Hepatocyte (in vitro differentiated cells): Measurements from ENCODE around the gene LIMA1. TPM values are rescaled to one million over a fixed set of nuclear protein-coding genes. Genes with fewer than 3 reads are reported as not detected.
"Not testable (repeated sequence)": the region's sequence is repeated elsewhere in the genome, so short reads cannot be mapped to it uniquely, and the experiment has no call there.

ENCODE experiments used
- DNase-seq: peaks from one replicate; pipeline ENCODE4 v3.0.0-alpha.2; 2016; ENCODE audit warnings: low spot score
- H2AFZ ChIP-seq: fragments of 200-600 bp; sonication (generic); 2 replicates; pipeline ENCODE4 v1.6.0; 2016; ENCODE audit warnings: antibody characterized with exemption, mild to moderate bottlenecking
- H3K27ac ChIP-seq: fragments of 200-600 bp; sonication (generic); 2 replicates; pipeline ENCODE4 v1.5.1; 2016; ENCODE audit warnings: mild to moderate bottlenecking
- H3K27me3 ChIP-seq: fragments of 200-600 bp; sonication (generic); 2 replicates; pipeline ENCODE4 v1.6.1; 2016
- H3K36me3 ChIP-seq: fragments of 200-600 bp; sonication (generic); replicated peaks from 2 replicates; pipeline ENCODE4 v1.5.1; 2016; ENCODE audit warnings: low read depth; ENCODE audit not compliant: insufficient read depth
- H3K4me1 ChIP-seq: fragments of 200-600 bp; sonication (generic); 2 replicates; pipeline ENCODE4 v1.5.1; 2016; ENCODE audit warnings: mild to moderate bottlenecking, moderate library complexity; ENCODE audit not compliant: insufficient read depth
- H3K4me2 ChIP-seq: fragments of 200-600 bp; sonication (generic); 2 replicates; pipeline ENCODE4 v1.6.0; 2016
- H3K4me3 ChIP-seq: fragments of 200-600 bp; sonication (generic); 2 replicates; pipeline ENCODE4 v1.5.1; 2016; ENCODE audit warnings: mild to moderate bottlenecking
- H3K79me2 ChIP-seq: fragments of 200-600 bp; sonication (generic); 2 replicates; pipeline ENCODE4 v1.6.0; 2017; ENCODE audit warnings: mild to moderate bottlenecking
- H3K9me2 ChIP-seq: fragments of 200-600 bp; sonication (generic); replicated peaks from 2 replicates; pipeline ENCODE4 v1.6.0; 2017; ENCODE audit warnings: mild to moderate bottlenecking; ENCODE audit not compliant: insufficient read depth
- H3K9me3 ChIP-seq: fragments of 200-600 bp; sonication (generic); 2 replicates; pipeline ENCODE4 v1.5.1; 2016; ENCODE audit warnings: low read depth, mild to moderate bottlenecking
- H4K20me1 ChIP-seq: fragments of 200-600 bp; sonication (generic); 2 replicates; pipeline ENCODE4 v1.6.0; 2016; ENCODE audit warnings: mild to moderate bottlenecking; ENCODE audit not compliant: insufficient read depth, poor library complexity, severe bottlenecking
- CTCF ChIP-seq: fragments of 200-600 bp; sonication (generic); IDR thresholded peaks from 2 replicates; pipeline ENCODE4 v1.5.1; 2016; ENCODE audit warnings: antibody characterized with exemption, mild to moderate bottlenecking; ENCODE audit not compliant: poor library complexity
- EZH2 ChIP-seq: fragments of 200-600 bp; sonication (generic); IDR thresholded peaks from 2 replicates; pipeline ENCODE4 v1.6.1; 2016; ENCODE audit warnings: antibody characterized with exemption, mild to moderate bottlenecking, borderline replicate concordance
- EZH2phosphoT487 ChIP-seq: fragments of 200-600 bp; sonication (generic); IDR thresholded peaks from one replicate; pipeline ENCODE4 v1.6.1; 2018; ENCODE audit warnings: antibody characterized with exemption, mild to moderate bottlenecking, low read depth, moderate library complexity; ENCODE audit not compliant: unreplicated experiment, severe bottlenecking
- WGBS: methylation state at CpG from one replicate; pipeline ENCODE4 v1.1.6; 2016; ENCODE audit warnings: low lambda C conversion rate; ENCODE audit errors: missing lambda C conversion rate; 5-methylcytosine and 5-hydroxymethylcytosine counted together
- polyA plus RNA-seq: library from polyadenylated mRNA; unstranded; fragments of >200 nt; fragmentation: Nextera tagmentation; extraction: Ambion mirVana; gene quantifications from 2 replicates; pipeline ENCODE4 v1.2.1, GENCODE V29; 2016
- total RNA-seq: library from RNA; depleted of rRNA; stranded (reverse); fragments of >200 nt; gene quantifications from 2 replicates; pipeline ENCODE4 v1.2.3, GENCODE V29; 2014

Gene LIMA1
- total and polyA plus RNA-seq, 2 experiments from 2014 or later: 54.8 to 84.4 TPM

- Histone ChIP-seq H3K79me2 (peaks cover 44% of the 10 kb centered on the region), H4K20me1 (no peaks in the 10 kb centered on the region)
Observed at GRCh38 chr12:50220363-50220995, 62.8 kb downstream of the LIMA1 start.

GRCh38 chr12:50219544-50219943, 63.8 kb downstream of the LIMA1 start:
- no peak overlapping the region for H2AFZ ChIP-seq
- H3K4me1 ChIP-seq: peaks cover 6% of the 10 kb centered on the region
- WGBS: 93% methylated on average over 2 of the region's 2 CpGs
- TF ChIP-seq EZH2: no peak
- TF ChIP-seq CTCF: no peak
- TF ChIP-seq EZH2phosphoT487: no peak
- no peak for DNase-seq
- peak overlapping the region; percentile 91 for H3K27ac ChIP-seq
- H3K4me3 ChIP-seq: no peak overlapping the region
- no peaks in the 10 kb centered on the region for H3K27me3 ChIP-seq
- no peaks in the 10 kb centered on the region for H3K9me2 ChIP-seq
- H3K9me3 ChIP-seq: no peaks in the 10 kb centered on the region
- no peaks in the 10 kb centered on the region for H3K36me3 ChIP-seq
- H3K4me2 ChIP-seq: peak overlapping the region; percentile 64
- H4K20me1 ChIP-seq: no peaks in the 10 kb centered on the region
- H3K79me2 ChIP-seq: peaks cover 53% of the 10 kb centered on the region

More at GRCh38 chr12:50220363-50220995, 62.8 kb downstream of the LIMA1 start:
- Histone ChIP-seq H3K9me2 (no peaks in the 10 kb centered on the region), H3K27me3 (no peaks in the 10 kb centered on the region), H3K27ac (peak overlapping the region; percentile 91), H2AFZ (no peak overlapping the region), H3K9me3 (no peaks in the 10 kb centered on the region), H3K36me3 (no peaks in the 10 kb centered on the region), H3K4me3 (peak overlapping the region; percentile 2), H3K4me2 (peak overlapping the region; percentile 64), H3K4me1 (peaks cover 6% of the 10 kb centered on the region)
- TF ChIP-seq EZH2phosphoT487 (no peak), EZH2 (no peak), CTCF (no peak)
- peak; percentile 59 for DNase-seq
- WGBS: 17% methylated on average over 4 of the region's 4 CpGs

GRCh38 chr12:50219001-50219400, 64.3 kb downstream of the LIMA1 start:
- Histone ChIP-seq H3K79me2 (peaks cover 58% of the 10 kb centered on the region), H3K4me2 (peak overlapping the region; percentile 64)
- H3K9me3 ChIP-seq, H4K20me1 ChIP-seq, H3K4me1 ChIP-seq, H3K4me3 ChIP-seq, H3K36me3 ChIP-seq, H3K27me3 ChIP-seq, DNase-seq, H3K27ac ChIP-seq, H2AFZ ChIP-seq, H3K9me2 ChIP-seq: not testable (repeated sequence)
- 98% methylated on average over 6 of the region's 6 CpGs for WGBS

GRCh38 chr12:50218386-50218785, 64.9 kb downstream of the LIMA1 start:
- H3K36me3 ChIP-seq: no peaks in the 10 kb centered on the region
- no peak overlapping the region for H3K4me2 ChIP-seq
- no peaks in the 10 kb centered on the region for H3K9me3 ChIP-seq
- peaks cover 65% of the 10 kb centered on the region for H3K79me2 ChIP-seq
- no peaks in the 10 kb centered on the region for H3K9me2 ChIP-seq
- H3K27ac ChIP-seq: no peak overlapping the region
- TF ChIP-seq CTCF (no peak), EZH2phosphoT487 (no peak), EZH2 (no peak)
- H3K27me3 ChIP-seq: no peaks in the 10 kb centered on the region
- H3K4me3 ChIP-seq: no peak overlapping the region
- WGBS: 97% methylated on average over 4 of the region's 4 CpGs
- no peak overlapping the region for H2AFZ ChIP-seq
- peaks cover 6% of the 10 kb centered on the region for H3K4me1 ChIP-seq
- no peaks in the 10 kb centered on the region for H4K20me1 ChIP-seq
- DNase-seq: no peak
